Peyer's patch (tissue), 4 donors: Measurements from ENCODE around the gene STAMBP. TPM values are rescaled to one million over a fixed set of nuclear protein-coding genes. Genes with fewer than 3 reads are reported as not detected.

ENCODE experiments used
- DNase-seq, 3 donors: peaks; one replicate each; pipeline ENCODE4 v3.0.0-alpha.2; 2017 to 2019
- H3K27ac ChIP-seq, 4 donors: fragments of 200-600 bp; sonication (generic); one replicate each; pipeline ENCODE4 v1.5.1; 2016 to 2019
- H3K27me3 ChIP-seq, 2 donors: fragments of 200-600 bp; sonication (generic); one replicate each; pipeline ENCODE4 v1.5.1; 2019
- H3K36me3 ChIP-seq, 3 donors: fragments of 200-600 bp; sonication (generic); one replicate each; pipeline ENCODE4 v1.5.1; 2016 to 2019
- H3K4me1 ChIP-seq, 4 donors: fragments of 200-600 bp; sonication (generic); one replicate each; pipeline ENCODE4 v1.5.1; 2016 to 2019
- H3K4me3 ChIP-seq, 4 donors: fragments of 200-600 bp; sonication (generic); 1 replicate in 3 of 4; 2 replicates in 1 of 4; pipeline ENCODE4 v1.5.1; 2016 to 2019; ENCODE audit warnings: mild to moderate bottlenecking in 1 of 4
- H3K9me3 ChIP-seq, 4 donors: fragments of 200-600 bp; sonication (generic); one replicate each; pipeline ENCODE4 v1.5.1; 2016 to 2019; ENCODE audit warnings: mild to moderate bottlenecking in 1 of 4
- CTCF ChIP-seq, 6 experiments: fragments of 450-650 bp in 4 of 6; fragments of 200-600 bp in 2 of 6; sonication (generic) in 1 of 6; IDR thresholded peaks; one replicate each; pipeline ENCODE4 v1.5.1; 2017 to 2019; ENCODE audit warnings: antibody characterized with exemption in 6 of 6, mild to moderate bottlenecking in 3 of 6, moderate library complexity in 1 of 6
- POLR2A ChIP-seq, 2 donors: fragments of 450-650 bp; IDR thresholded peaks; one replicate each; pipeline ENCODE4 v1.5.1; 2017; ENCODE audit warnings: antibody characterized with exemption in 2 of 2, mild to moderate bottlenecking in 2 of 2, moderate library complexity in 2 of 2
- total RNA-seq, 4 donors: library from RNA; depleted of rRNA; stranded (reverse); fragments of >200 nt; gene quantifications; one replicate each; pipeline ENCODE4 v1.1.0, GENCODE V29; 2016

STAMBP gene
- total RNA-seq, 4 donors from 2014 or later: 25.4 to 61.9 (median 44.3) TPM

- Histone ChIP-seq H3K4me3 (no peak overlapping the region), H3K27ac (peak overlapping the region in 2 of 4 donors; percentile 47 to 69), H3K4me1 (peaks cover 0 to 10% (median 0%) of the 10 kb centered on the region in 4 donors), H3K27me3 (no peaks in the 10 kb centered on the region), H3K9me3 (no peaks in the 10 kb centered on the region), H3K36me3 (peaks cover 0 to 22% (median 0%) of the 10 kb centered on the region in 3 donors)
- TF ChIP-seq POLR2A (IDR thresholded peaks at IDR 0.05) (no peak), CTCF (IDR thresholded peaks at IDR 0.05) (no peak)
- no peak for DNase-seq
Measured at GRCh38 chr2:73838889-73839534, 10.3 kb downstream of the STAMBP start.

GRCh38 chr2:73839653-73840411 lies 11.1 kb downstream of the STAMBP start:
- Histone ChIP-seq H3K27me3 (no peaks in the 10 kb centered on the region), H3K36me3 (peaks cover 0 to 29% (median 0%) of the 10 kb centered on the region in 3 donors)

GRCh38 chr2:73841912-73842738 lies 13.4 kb downstream of the STAMBP start:
- H3K4me3 ChIP-seq: peak overlapping the region in 1 of 4 donors; percentile 8
- H3K4me1 ChIP-seq: peaks cover 0 to 10% (median 0%) of the 10 kb centered on the region in 4 donors
- no peaks in the 10 kb centered on the region for H3K27me3 ChIP-seq
- peaks cover 0 to 36% (median 7%) of the 10 kb centered on the region in 3 donors for H3K36me3 ChIP-seq
- no peaks in the 10 kb centered on the region for H3K9me3 ChIP-seq
- peak overlapping the region in 3 of 4 donors; percentile 13 to 79 (median 52) for H3K27ac ChIP-seq
- peak in 1 of 2 donors; percentile 45 for TF ChIP-seq POLR2A (IDR thresholded peaks at IDR 0.05)
- no peak for TF ChIP-seq CTCF (IDR thresholded peaks at IDR 0.05)
- peak in 2 of 3 donors; percentile 65 to 80 for DNase-seq

More at GRCh38 chr2:73839653-73840411, 11.1 kb downstream of the STAMBP start:
- Histone ChIP-seq H3K27ac (peak overlapping the region in 2 of 4 donors; percentile 47 to 69), H3K9me3 (no peaks in the 10 kb centered on the region), H3K4me1 (peaks cover 0 to 10% (median 0%) of the 10 kb centered on the region in 4 donors), H3K4me3 (no peak overlapping the region)
- no peak for DNase-seq
- TF ChIP-seq CTCF (IDR thresholded peaks at IDR 0.05) (no peak), POLR2A (IDR thresholded peaks at IDR 0.05) (no peak)

GRCh38 chr2:73842739-73843019 lies 13.9 kb downstream of the STAMBP start:
- Histone ChIP-seq H3K4me3 (no peak overlapping the region), H3K36me3 (peaks cover 0 to 42% (median 7%) of the 10 kb centered on the region in 3 donors), H3K27me3 (no peaks in the 10 kb centered on the region), H3K9me3 (no peaks in the 10 kb centered on the region), H3K4me1 (peaks cover 0 to 10% (median 0%) of the 10 kb centered on the region in 4 donors), H3K27ac (peak overlapping the region in 2 of 4 donors; percentile 52 to 79)
- no peak for TF ChIP-seq CTCF (IDR thresholded peaks at IDR 0.05)
- TF ChIP-seq POLR2A (IDR thresholded peaks at IDR 0.05): no peak
- no peak for DNase-seq

- no peak for DNase-seq
- no peak for TF ChIP-seq CTCF (IDR thresholded peaks at IDR 0.05)
- no peak for TF ChIP-seq POLR2A (IDR thresholded peaks at IDR 0.05)
- Histone ChIP-seq H3K4me1 (peaks cover 0 to 10% (median 0%) of the 10 kb centered on the region in 4 donors), H3K4me3 (no peak overlapping the region), H3K27me3 (no peaks in the 10 kb centered on the region), H3K36me3 (peaks cover 0 to 56% (median 7%) of the 10 kb centered on the region in 3 donors), H3K27ac (no peak overlapping the region), H3K9me3 (no peaks in the 10 kb centered on the region)
Measured at GRCh38 chr2:73844087-73844486, 15.3 kb downstream of the STAMBP start.
